Effector memory CD4-positive, alpha-beta T cell (primary cell): ENCODE data around the gene SH3GL3.

Experiments
- DNase-seq, 3 donors: peaks; one replicate each; pipeline ENCODE4 v3.0.0-alpha.2; 2020
- H3K27ac ChIP-seq: 2 replicates; pipeline ENCODE4 v1.7.0; 2013; ENCODE audit warnings: mild to moderate bottlenecking, low read length, moderate library complexity; ENCODE audit not compliant: insufficient read depth, poor library complexity, severe bottlenecking
- H3K27me3 ChIP-seq: replicated peaks from 2 replicates; pipeline ENCODE4 v1.7.0; 2013; ENCODE audit warnings: mild to moderate bottlenecking, low read length; ENCODE audit not compliant: insufficient read depth, control insufficient read depth, poor library complexity, severe bottlenecking
- H3K36me3 ChIP-seq: 2 replicates; pipeline ENCODE4 v1.7.0; 2013; ENCODE audit warnings: mild to moderate bottlenecking, low read length, moderate library complexity; ENCODE audit not compliant: control insufficient read depth, insufficient read depth
- H3K4me1 ChIP-seq: 2 replicates; pipeline ENCODE4 v1.7.0; 2013; ENCODE audit warnings: low read length, mild to moderate bottlenecking; ENCODE audit not compliant: control insufficient read depth, insufficient read depth, poor library complexity, severe bottlenecking
- H3K4me3 ChIP-seq: 2 replicates; pipeline ENCODE4 v1.7.0; 2013; ENCODE audit warnings: low read length, low read depth, mild to moderate bottlenecking; ENCODE audit not compliant: insufficient read depth, poor library complexity, severe bottlenecking
- H3K9me3 ChIP-seq: 2 replicates; pipeline ENCODE4 v1.7.0; 2013; ENCODE audit warnings: mild to moderate bottlenecking, low read length, moderate library complexity; ENCODE audit not compliant: control insufficient read depth

Gene SH3GL3

GRCh38 chr15:83458381-83458780 is 11.2 kb downstream of the SH3GL3 start:
- H3K27me3 ChIP-seq: no peaks in the 10 kb centered on the region
- no peaks in the 10 kb centered on the region for H3K4me1 ChIP-seq
- no peaks in the 10 kb centered on the region for H3K36me3 ChIP-seq
- no peak overlapping the region for H3K4me3 ChIP-seq
- no peak overlapping the region for H3K27ac ChIP-seq
- H3K9me3 ChIP-seq: no peaks in the 10 kb centered on the region
- no peak for DNase-seq

- Histone ChIP-seq H3K36me3 (no peaks in the 10 kb centered on the region), H3K9me3 (no peaks in the 10 kb centered on the region), H3K4me1 (no peaks in the 10 kb centered on the region), H3K4me3 (no peak overlapping the region), H3K27me3 (no peaks in the 10 kb centered on the region), H3K27ac (no peak overlapping the region)
- no peak for DNase-seq
Observed at GRCh38 chr15:83462026-83462425, 14.9 kb downstream of the SH3GL3 start.

- Histone ChIP-seq H3K36me3 (no peaks in the 10 kb centered on the region), H3K27me3 (no peaks in the 10 kb centered on the region), H3K27ac (no peak overlapping the region), H3K9me3 (no peaks in the 10 kb centered on the region), H3K4me1 (no peaks in the 10 kb centered on the region), H3K4me3 (no peak overlapping the region)
- no peak for DNase-seq
Observed at GRCh38 chr15:83462953-83463433, 15.9 kb downstream of the SH3GL3 start.

- Histone ChIP-seq H3K27ac (no peak overlapping the region), H3K36me3 (no peaks in the 10 kb centered on the region), H3K27me3 (no peaks in the 10 kb centered on the region), H3K4me1 (no peaks in the 10 kb centered on the region), H3K9me3 (no peaks in the 10 kb centered on the region), H3K4me3 (no peak overlapping the region)
- no peak for DNase-seq
Observed at GRCh38 chr15:83470887-83471286, 23.7 kb downstream of the SH3GL3 start.

GRCh38 chr15:83471307-83471866 is 24.2 kb downstream of the SH3GL3 start:
- no peaks in the 10 kb centered on the region for H3K27me3 ChIP-seq
- no peak for DNase-seq

GRCh38 chr15:83472151-83472550 is 25.0 kb downstream of the SH3GL3 start:
- H3K36me3 ChIP-seq: no peaks in the 10 kb centered on the region
- H3K27ac ChIP-seq: no peak overlapping the region
- H3K9me3 ChIP-seq: no peaks in the 10 kb centered on the region
- no peak overlapping the region for H3K4me3 ChIP-seq
- DNase-seq: no peak
- H3K27me3 ChIP-seq: no peaks in the 10 kb centered on the region
- no peaks in the 10 kb centered on the region for H3K4me1 ChIP-seq

More at GRCh38 chr15:83471307-83471866, 24.2 kb downstream of the SH3GL3 start:
- no peak overlapping the region for H3K27ac ChIP-seq
- H3K4me1 ChIP-seq: no peaks in the 10 kb centered on the region
- no peaks in the 10 kb centered on the region for H3K36me3 ChIP-seq
- H3K4me3 ChIP-seq: no peak overlapping the region
- no peaks in the 10 kb centered on the region for H3K9me3 ChIP-seq

- H3K9me3 ChIP-seq: no peaks in the 10 kb centered on the region
- H3K27ac ChIP-seq: no peak overlapping the region
- DNase-seq: no peak
- no peaks in the 10 kb centered on the region for H3K27me3 ChIP-seq
- no peak overlapping the region for H3K4me3 ChIP-seq
- H3K4me1 ChIP-seq: no peaks in the 10 kb centered on the region
- H3K36me3 ChIP-seq: no peaks in the 10 kb centered on the region
Observed at GRCh38 chr15:83472797-83473196, 25.7 kb downstream of the SH3GL3 start.

- DNase-seq: no peak
- H3K4me3 ChIP-seq: no peak overlapping the region
- H3K27me3 ChIP-seq: no peaks in the 10 kb centered on the region
- H3K9me3 ChIP-seq: no peaks in the 10 kb centered on the region
- no peaks in the 10 kb centered on the region for H3K36me3 ChIP-seq
- no peak overlapping the region for H3K27ac ChIP-seq
- no peaks in the 10 kb centered on the region for H3K4me1 ChIP-seq
Observed at GRCh38 chr15:83474578-83474977, 27.4 kb downstream of the SH3GL3 start.

- H3K27ac ChIP-seq: no peak overlapping the region
- no peaks in the 10 kb centered on the region for H3K4me1 ChIP-seq
- H3K9me3 ChIP-seq: no peaks in the 10 kb centered on the region
- no peaks in the 10 kb centered on the region for H3K27me3 ChIP-seq
- H3K4me3 ChIP-seq: no peak overlapping the region
- DNase-seq: no peak
- H3K36me3 ChIP-seq: no peaks in the 10 kb centered on the region
Observed at GRCh38 chr15:83475551-83475950, 28.4 kb downstream of the SH3GL3 start.

GRCh38 chr15:83476066-83476465 is 28.9 kb downstream of the SH3GL3 start:
- Histone ChIP-seq H3K27ac (no peak overlapping the region), H3K4me3 (no peak overlapping the region), H3K4me1 (no peaks in the 10 kb centered on the region), H3K9me3 (no peaks in the 10 kb centered on the region), H3K36me3 (no peaks in the 10 kb centered on the region), H3K27me3 (no peaks in the 10 kb centered on the region)
- no peak for DNase-seq
